Panc1 (cell line): ENCODE data around the gene FAHD2B. TPM values are rescaled to one million over a fixed set of nuclear protein-coding genes. Genes with fewer than 3 reads are reported as not detected.
"Not testable (repeated sequence)": the region's sequence is repeated elsewhere in the genome, so short reads cannot be mapped to it uniquely, and the experiment has no call there.

Source experiments
- ATAC-seq: fragments of 200-7000 bp; cut with Tn5 transposase; 2 replicates; pipeline ENCODE4 v1.9.1; 2020; ENCODE audit warnings: mild to moderate bottlenecking, moderate library complexity
- BruUV-seq: library from RNA; stranded (reverse); fragments of 400-500 nt; replicated peaks from 2 replicates; lab custom pipeline; 2021; lab: Mats Ljungman, UMichigan
- CTCF ChIA-PET: fragments of 300-600 bp; sonication (Branson Sonifier 250); formaldehyde crosslinking; loops from one replicate; lab custom pipeline; 2022; ENCODE audit warnings: antibody characterized with exemption; lab: Charles Lee
- POLR2A ChIA-PET: fragments of 300-600 bp; sonication (Branson Sonifier 250); formaldehyde crosslinking; loops from one replicate; lab custom pipeline; 2022; ENCODE audit warnings: antibody characterized with exemption; lab: Charles Lee
- DNase-seq: peaks from one replicate; pipeline ENCODE4 v3.0.0-alpha.2; 2010; ENCODE audit warnings: low read depth, low spot score
- H3K27ac ChIP-seq: 2 replicates; pipeline ENCODE4 v1.5.1; 2011; ENCODE audit warnings: mild to moderate bottlenecking, low read length, inconsistent platforms
- H3K27me3 ChIP-seq: fragments of 200-500 bp; sonication (Bioruptor generic); 2 replicates; pipeline ENCODE4 v1.6.0; 2014; ENCODE audit warnings: low read length, inconsistent platforms; ENCODE audit not compliant: control insufficient read depth, insufficient read depth
- H3K36me3 ChIP-seq: fragments of 200-500 bp; sonication (Bioruptor generic); 2 replicates; pipeline ENCODE4 v1.5.1; 2014; ENCODE audit warnings: inconsistent platforms, mild to moderate bottlenecking, low read length, moderate library complexity; ENCODE audit not compliant: control insufficient read depth, insufficient read depth
- H3K4me1 ChIP-seq: 2 replicates; pipeline ENCODE4 v1.5.1; 2011; ENCODE audit warnings: inconsistent platforms, mild to moderate bottlenecking, low read length, moderate library complexity; ENCODE audit not compliant: control insufficient read depth, insufficient read depth
- H3K4me3 ChIP-seq, 2 experiments: 2 replicates each; pipeline ENCODE4 v1.5.1; 2011 to 2012; ENCODE audit warnings: low read depth in 2 of 2, low read length in 2 of 2, mild to moderate bottlenecking in 2 of 2, inconsistent platforms in 1 of 2, moderate library complexity in 1 of 2
- H3K9me3 ChIP-seq: fragments of 200-500 bp; sonication (Bioruptor generic); 2 replicates; pipeline ENCODE4 v1.5.1; 2014; ENCODE audit warnings: low read depth, mild to moderate bottlenecking, inconsistent platforms, low read length, moderate library complexity; ENCODE audit not compliant: control insufficient read depth, insufficient read depth
- CTCF ChIP-seq: fragments of 450-650 bp; IDR thresholded peaks from 2 replicates; pipeline ENCODE4 v1.5.1; 2017; ENCODE audit warnings: mild to moderate bottlenecking
- POLR2AphosphoS5 ChIP-seq: IDR thresholded peaks from 2 replicates; pipeline ENCODE4 v1.6.1; 2012; ENCODE audit warnings: mild to moderate bottlenecking, low read depth, low read length, moderate library complexity
- in situ Hi-C: cut with HindIII; loops from 2 replicates; pipeline ENCODE4 v1.10.0; 2016; ENCODE audit warnings: low sequenced_read_pairs, low pct_unique_long_range_greater_than_20kb
- intact Hi-C: fragments of 100-400 bp; cut with micrococcal nuclease; formaldehyde crosslinking; loops from one replicate; pipeline ENCODE4 v1.10.0; 2022; ENCODE audit not compliant: unreplicated experiment
- total RNA-seq: library from RNA; stranded (reverse); gene quantifications from one replicate; pipeline ENCODE4 v1.2.1, GENCODE V29; 2021; ENCODE audit not compliant: unreplicated experiment

Gene FAHD2B
- total RNA-seq, 1 experiment from 2014 or later = 15.4 TPM

GRCh38 chr2:97113050-97113881, 18.6 kb upstream of the FAHD2B start, which contains the start of gene ANKRD36:
TSS of gene ANKRD36 (plus strand) at chr2:97113153. CDS start at chr2:97113740, 587 bp downstream.
- BruUV-seq, intact Hi-C loops, in situ Hi-C loops, H3K36me3 ChIP-seq, H3K9me3 ChIP-seq, H3K27me3 ChIP-seq, POLR2A ChIA-PET, H3K4me1 ChIP-seq: not testable (repeated sequence)
- peak within 1 kb of the TSS; percentile 79 for H3K27ac ChIP-seq
- peak; percentile 59; the same call in 1 of the 2 replicates for TF ChIP-seq CTCF
- TF ChIP-seq POLR2AphosphoS5 = 0 out of 2 replicates have a peak, but pooled peaks have one; percentile 35
- CTCF ChIA-PET = interaction anchor here (1.3 kb wide), 1 partner anchor 101 kb away, joined by 5 read pairs; no protein-coding TSS in a partner anchor
- H3K4me3 ChIP-seq = peak within 1 kb of the TSS; percentile 63 to 69
- peak; percentile 97 for ATAC-seq
- DNase-seq = peak; percentile 32

- in situ Hi-C loops, H3K9me3 ChIP-seq, BruUV-seq, H3K36me3 ChIP-seq, H3K4me1 ChIP-seq, POLR2A ChIA-PET, H3K27me3 ChIP-seq, intact Hi-C loops: not testable (repeated sequence)
- peak; percentile 85 for TF ChIP-seq CTCF
- peak overlapping the region; percentile 63 to 69 for H3K4me3 ChIP-seq
- peak; percentile 69 for DNase-seq
- CTCF ChIA-PET = interaction anchor here (0.6 to 1.3 kb wide), 5 partner anchors 101 to 254 kb away, joined by 3 to 9 read pairs (median 5); partner anchors contain the start of gene ANKRD39
- peak; percentile 58 for ATAC-seq
- H3K27ac ChIP-seq = peak overlapping the region; percentile 77
These were observed 17.8 kb upstream of the FAHD2B start for GRCh38 chr2:97112320-97113049.

GRCh38 chr2:97111246-97111645, 16.6 kb upstream of the FAHD2B start:
- in situ Hi-C loops, BruUV-seq: not testable (repeated sequence)
- CTCF ChIA-PET = interaction anchor here (1.0 kb wide), 1 partner anchor 253 kb away, joined by 5 read pairs; the partner anchor contains the start of gene ANKRD39

GRCh38 chr2:97106878-97107277, 12.2 kb upstream of the FAHD2B start:
- DNase-seq, H3K36me3 ChIP-seq, H3K27ac ChIP-seq, POLR2A ChIA-PET, ATAC-seq, H3K9me3 ChIP-seq, BruUV-seq, in situ Hi-C loops, H3K4me1 ChIP-seq, H3K27me3 ChIP-seq, CTCF ChIA-PET, H3K4me3 ChIP-seq, intact Hi-C loops: not testable (repeated sequence)

More at GRCh38 chr2:97111246-97111645, 16.6 kb upstream of the FAHD2B start:
- H3K27ac ChIP-seq, intact Hi-C loops, H3K36me3 ChIP-seq, H3K4me3 ChIP-seq, DNase-seq, H3K4me1 ChIP-seq, H3K27me3 ChIP-seq, H3K9me3 ChIP-seq, POLR2A ChIA-PET, ATAC-seq: not testable (repeated sequence)

GRCh38 chr2:97098786-97099372, 4.2 kb upstream of the FAHD2B start:
- in situ Hi-C loops, H3K9me3 ChIP-seq, CTCF ChIA-PET: not testable (repeated sequence)

More at GRCh38 chr2:97098786-97099372, 4.2 kb upstream of the FAHD2B start:
- H3K36me3 ChIP-seq, H3K4me1 ChIP-seq, POLR2A ChIA-PET, H3K27me3 ChIP-seq, H3K4me3 ChIP-seq, BruUV-seq, ATAC-seq, DNase-seq, intact Hi-C loops, H3K27ac ChIP-seq: not testable (repeated sequence)
